Neural cell (in vitro differentiated cells): Measurements from ENCODE around the gene UVRAG.

Source experiments
- EP300 ChIP-seq: fragments of 450-650 bp; conservative IDR thresholded peaks from 2 replicates; pipeline ENCODE4 v1.6.1; 2014; ENCODE audit warnings: antibody characterized with exemption, mild to moderate bottlenecking, moderate library complexity; ENCODE audit not compliant: poor library complexity, severe bottlenecking
- EZH2 ChIP-seq: fragments of 200-600, 300-800 bp; shearing (Covaris generic), sonication (generic); IDR thresholded peaks from 2 replicates; pipeline ENCODE4 v1.6.1; 2014; ENCODE audit warnings: antibody characterized with exemption, low read length, borderline replicate concordance, mild to moderate bottlenecking; ENCODE audit not compliant: insufficient read depth, poor library complexity, severe bottlenecking
- POLR2AphosphoS5 ChIP-seq: IDR thresholded peaks from 2 replicates; pipeline ENCODE4 v1.6.1; 2012
- RAD21 ChIP-seq: fragments of 450-650 bp; conservative IDR thresholded peaks from 2 replicates; pipeline ENCODE4 v1.6.1; 2014; ENCODE audit warnings: antibody characterized with exemption, mild to moderate bottlenecking, moderate library complexity
- TAF1 ChIP-seq: IDR thresholded peaks from 2 replicates; pipeline ENCODE4 v1.6.1; 2012; ENCODE audit warnings: low read depth
- TF ChIP-seq, protein P1 (sequence below): fragments of 450-650 bp; IDR thresholded peaks from 2 replicates; pipeline ENCODE4 v1.5.1; 2014; ENCODE audit warnings: antibody characterized with exemption, mild to moderate bottlenecking, moderate library complexity; ENCODE audit not compliant: poor library complexity, severe bottlenecking

DNA sequence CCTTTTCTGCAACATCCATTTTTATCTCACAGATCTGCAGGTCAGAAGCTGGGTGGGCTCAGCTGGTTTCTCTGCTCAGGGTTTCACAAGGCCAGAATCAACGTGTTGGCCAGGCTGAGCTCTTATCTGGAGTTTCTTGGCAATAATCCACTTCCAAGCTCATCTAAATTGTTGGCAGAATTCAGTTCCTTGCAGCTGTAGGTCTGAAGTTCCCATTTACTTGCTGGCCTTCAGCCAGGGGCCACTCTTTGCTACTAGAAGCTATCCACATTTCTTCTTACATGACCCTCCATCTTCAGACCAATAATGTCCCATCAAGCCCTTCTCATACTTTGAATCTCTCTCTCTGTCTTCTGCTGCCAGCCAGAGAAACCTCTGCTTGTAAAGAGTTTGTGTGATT, 287.8 kb downstream of the UVRAG start:
- TF ChIP-seq TAF1: no peak
- TF ChIP-seq POLR2AphosphoS5: no peak
- TF ChIP-seq RAD21: no peak
- no peak for TF ChIP-seq EP300
- TF ChIP-seq, protein P1, sequence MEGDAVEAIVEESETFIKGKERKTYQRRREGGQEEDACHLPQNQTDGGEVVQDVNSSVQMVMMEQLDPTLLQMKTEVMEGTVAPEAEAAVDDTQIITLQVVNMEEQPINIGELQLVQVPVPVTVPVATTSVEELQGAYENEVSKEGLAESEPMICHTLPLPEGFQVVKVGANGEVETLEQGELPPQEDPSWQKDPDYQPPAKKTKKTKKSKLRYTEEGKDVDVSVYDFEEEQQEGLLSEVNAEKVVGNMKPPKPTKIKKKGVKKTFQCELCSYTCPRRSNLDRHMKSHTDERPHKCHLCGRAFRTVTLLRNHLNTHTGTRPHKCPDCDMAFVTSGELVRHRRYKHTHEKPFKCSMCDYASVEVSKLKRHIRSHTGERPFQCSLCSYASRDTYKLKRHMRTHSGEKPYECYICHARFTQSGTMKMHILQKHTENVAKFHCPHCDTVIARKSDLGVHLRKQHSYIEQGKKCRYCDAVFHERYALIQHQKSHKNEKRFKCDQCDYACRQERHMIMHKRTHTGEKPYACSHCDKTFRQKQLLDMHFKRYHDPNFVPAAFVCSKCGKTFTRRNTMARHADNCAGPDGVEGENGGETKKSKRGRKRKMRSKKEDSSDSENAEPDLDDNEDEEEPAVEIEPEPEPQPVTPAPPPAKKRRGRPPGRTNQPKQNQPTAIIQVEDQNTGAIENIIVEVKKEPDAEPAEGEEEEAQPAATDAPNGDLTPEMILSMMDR: no peak
- TF ChIP-seq EZH2: no peak
